HepG2 (cell line): ENCODE data around the gene SLC22A12. TPM values are rescaled to one million over a fixed set of nuclear protein-coding genes. Genes with fewer than 3 reads are reported as not detected.
A peak's percentile ranks its signal among the peaks of the same experiment; 100 is the strongest.

Experiments
- ATAC-seq: fragments of 200-7000 bp; cut with Tn5 transposase; 3 replicates; pipeline ENCODE4 v1.9.1; 2020; ENCODE audit warnings: mild to moderate bottlenecking, moderate library complexity
- BruUV-seq: library from RNA; stranded (reverse); fragments of 400-500 nt; replicated peaks from 2 replicates; lab custom pipeline; 2021; lab: Mats Ljungman, UMichigan
- CTCF ChIA-PET: fragments of 300-600 bp; formaldehyde crosslinking; extraction: SDS; loops from one replicate; lab custom pipeline; 2021; ENCODE audit warnings: low total read pairs, inconsistent platforms, low intra/inter-chr PET ratio; lab: Yijun Ruan, JAX
- POLR2A ChIA-PET: fragments of 350-600 bp; sonication (Branson Sonifier 250); formaldehyde crosslinking; loops from one replicate; lab custom pipeline; 2020; ENCODE audit warnings: antibody characterized with exemption, inconsistent platforms; lab: Yijun Ruan, JAX
- DNase-seq: peaks from one replicate; pipeline ENCODE4 v3.0.0-alpha.2; 2015; ENCODE audit warnings: low spot score
- FAIRE-seq: peaks from 3 replicates; lab custom pipeline; 2011; peaks lifted over from hg19 to GRCh38; lab: Jason Lieb, UNC
- H2AFZ ChIP-seq: one replicate; pipeline ENCODE4 v1.6.1; 2011; ENCODE audit warnings: low read length, inconsistent platforms
- H3K27ac ChIP-seq: fragments of 300-600 bp; 3 replicates; pipeline ENCODE4 v1.8.0; 2011; ENCODE audit warnings: mixed run types, mild to moderate bottlenecking, mixed read lengths, low read length, inconsistent platforms; ENCODE audit not compliant: insufficient read depth; ENCODE audit errors: extremely low read length
- H3K27me3 ChIP-seq, 2 experiments: fragments of 200-600 bp in 1 of 2; 2 replicates in 1 of 2; 3 replicates in 1 of 2; pipeline versions ENCODE4 v1.6.0 to v1.8.0; 2011; ENCODE audit warnings: low read length in 2 of 2, mild to moderate bottlenecking in 2 of 2, moderate library complexity in 2 of 2, inconsistent platforms in 1 of 2; ENCODE audit not compliant: insufficient read depth in 2 of 2, control insufficient read depth in 1 of 2
- H3K36me3 ChIP-seq, 2 experiments: fragments of 200-600 bp in 1 of 2; replicated peaks in 1 of 2; 2 replicates in 1 of 2; 3 replicates in 1 of 2; pipeline versions ENCODE4 v1.5.1 to v1.8.0; 2011; ENCODE audit warnings: low read length in 2 of 2, inconsistent platforms in 1 of 2; ENCODE audit not compliant: insufficient read depth in 2 of 2, control insufficient read depth in 1 of 2
- H3K4me1 ChIP-seq: 2 replicates; pipeline ENCODE4 v1.5.1; 2012; ENCODE audit warnings: low read length, inconsistent platforms; ENCODE audit not compliant: insufficient read depth
- H3K4me2 ChIP-seq: 2 replicates; pipeline ENCODE4 v1.6.0; 2011; ENCODE audit warnings: low read depth, low read length, inconsistent platforms
- H3K4me3 ChIP-seq, 3 experiments: fragments of 200-600 bp in 1 of 3; sonication (generic), shearing (Covaris generic) in 1 of 3; replicated peaks in 1 of 3; 2 replicates each; pipeline ENCODE4 v1.5.1; 2011 to 2016; ENCODE audit warnings: low read length in 3 of 3, inconsistent platforms in 2 of 3, low read depth in 2 of 3, mild to moderate bottlenecking in 2 of 3, control low read depth in 1 of 3, mixed read lengths in 1 of 3; ENCODE audit not compliant: insufficient read depth in 1 of 3
- H3K79me2 ChIP-seq: one replicate; pipeline ENCODE4 v1.6.1; 2011; ENCODE audit warnings: low read length, inconsistent platforms; ENCODE audit not compliant: insufficient read depth
- H3K9ac ChIP-seq: 2 replicates; pipeline ENCODE4 v1.6.0; 2011; ENCODE audit warnings: mild to moderate bottlenecking, low read depth, low read length, inconsistent platforms; ENCODE audit not compliant: insufficient read depth
- H3K9me3 ChIP-seq: 2 replicates; pipeline ENCODE4 v1.5.1; 2012; ENCODE audit warnings: mild to moderate bottlenecking, low read length
- H4K20me1 ChIP-seq: 2 replicates; pipeline ENCODE4 v1.6.0; 2011; ENCODE audit warnings: inconsistent platforms, mild to moderate bottlenecking, low read length, moderate library complexity; ENCODE audit not compliant: insufficient read depth
- AGO1 ChIP-seq: fragments of 200-400 bp; formaldehyde crosslinking; IDR thresholded peaks from 2 replicates; pipeline ENCODE4 v1.6.1; 2017; ENCODE audit warnings: mild to moderate bottlenecking, low read depth, low read length, moderate library complexity; ENCODE audit not compliant: poor library complexity, severe bottlenecking
- CC2D1A ChIP-seq: sonication (generic); formaldehyde crosslinking; IDR thresholded peaks from 2 replicates; pipeline ENCODE4 v1.8.1; 2023; ENCODE audit warnings: mild to moderate bottlenecking, missing genetic modification reagents
- ESRRA ChIP-seq: sonication (generic); formaldehyde crosslinking; IDR thresholded peaks from 2 replicates; pipeline ENCODE4 v1.5.1; 2020; ENCODE audit warnings: mild to moderate bottlenecking, low read depth, missing genetic modification reagents
- HNRNPL ChIP-seq: fragments of 200-400 bp; formaldehyde crosslinking; IDR thresholded peaks from 2 replicates; pipeline ENCODE4 v1.6.1; 2017; ENCODE audit warnings: mild to moderate bottlenecking, low read depth, low read length
- MAFK ChIP-seq, 2 experiments: IDR thresholded peaks in 1 of 2; conservative IDR thresholded peaks in 1 of 2; 2 replicates each; pipeline ENCODE4 v1.6.1; 2011; ENCODE audit warnings: improper control_type of control experiment in 2 of 2, low read length in 2 of 2
- MBD4 ChIP-seq: IDR thresholded peaks from 2 replicates; pipeline ENCODE4 v1.6.1; 2012; ENCODE audit warnings: low read length, inconsistent platforms, borderline replicate concordance
- MXD4 ChIP-seq: IDR thresholded peaks from 2 replicates; pipeline ENCODE4 v1.6.1; 2016; ENCODE audit warnings: mild to moderate bottlenecking, missing biosample characterization, missing genetic modification reagents
- PAWR ChIP-seq: sonication (generic); formaldehyde crosslinking; IDR thresholded peaks from 2 replicates; pipeline ENCODE4 v1.4.0; 2020; ENCODE audit warnings: missing genetic modification reagents, mild to moderate bottlenecking, borderline replicate concordance
- RBFOX2 ChIP-seq: fragments of 200-400 bp; formaldehyde crosslinking; IDR thresholded peaks from 2 replicates; pipeline ENCODE4 v1.6.1; 2017; ENCODE audit warnings: low read depth, mild to moderate bottlenecking, low read length
- ZBTB33 ChIP-seq: sonication (generic); formaldehyde crosslinking; IDR thresholded peaks from 2 replicates; pipeline ENCODE4 v1.4.0; 2020; ENCODE audit warnings: missing genetic modification reagents
- ZBTB38 ChIP-seq: sonication (generic); formaldehyde crosslinking; IDR thresholded peaks from 2 replicates; pipeline ENCODE4 v1.5.1; 2020; ENCODE audit warnings: mild to moderate bottlenecking, missing genetic modification reagents
- ZNF574 ChIP-seq: sonication (generic); formaldehyde crosslinking; IDR thresholded peaks from 2 replicates; pipeline ENCODE4 v1.4.0; 2020; ENCODE audit warnings: missing genetic modification reagents
- ZNF605 ChIP-seq: sonication (generic); formaldehyde crosslinking; IDR thresholded peaks from 2 replicates; pipeline ENCODE4 v1.8.0; 2022; ENCODE audit warnings: mild to moderate bottlenecking, missing genetic modification reagents
- ZNF687 ChIP-seq: sonication (generic); formaldehyde crosslinking; IDR thresholded peaks from 2 replicates; pipeline ENCODE4 v1.5.1; 2020; ENCODE audit warnings: mild to moderate bottlenecking, missing genetic modification reagents, moderate library complexity
- ZNF891 ChIP-seq: sonication (generic); formaldehyde crosslinking; IDR thresholded peaks from 2 replicates; pipeline ENCODE4 v1.5.0; 2020; ENCODE audit warnings: mild to moderate bottlenecking, missing genetic modification reagents
- WGBS: methylation state at CpG from one replicate; pipeline ENCODE4 v1.1.6; 2017; ENCODE audit warnings: low lambda C conversion rate; 5-methylcytosine and 5-hydroxymethylcytosine counted together
- in situ Hi-C: cut with HindIII; loops from 2 replicates; pipeline ENCODE4 v1.10.0; 2017; ENCODE audit warnings: low pct_unique_long_range_greater_than_20kb; ENCODE audit not compliant: extremely low pct_ligation_motif_present
- intact Hi-C: fragments of 100-400 bp; cut with micrococcal nuclease; formaldehyde crosslinking; loops from one replicate; pipeline ENCODE4 v1.10.0; 2022; ENCODE audit not compliant: unreplicated experiment
- polyA plus RNA-seq, 8 experiments: library from polyadenylated mRNA; depleted of rRNA in 3 of 8; stranded (reverse) in 7 of 8; unstranded in 1 of 8; fragments of >200 nt; fragmentation: Illumina TruSeq in 4 of 8; extraction: Trizol in 4 of 8; gene quantifications; 2 replicates each; pipeline versions ENCODE4 v1.2.1 to v1.2.3, GENCODE V29; 2011 to 2016; ENCODE audit warnings: low read depth in 4 of 8, missing spikeins in 1 of 8, mixed read lengths in 1 of 8; ENCODE audit not compliant: insufficient read depth in 1 of 8
- total RNA-seq, 5 experiments: library from RNA; depleted of rRNA; stranded (reverse); fragments of >200 nt; fragmentation: Illumina TruSeq; extraction: Trizol; gene quantifications; 2 replicates each; pipeline ENCODE4 v1.2.3, GENCODE V29; 2016; ENCODE audit warnings: low read depth in 1 of 5

The SLC22A12 gene
- total and polyA plus RNA-seq, 2 of the 13 experiments (the other 11 are each of a cell fraction or from before 2014, with no cell fraction given), result not detected

- 0 out of 2 replicates have a peak, but pooled peaks cover 3% of the 10 kb centered on the region for H3K9me3 ChIP-seq
- no peaks in the 10 kb centered on the region for H3K36me3 ChIP-seq
- no peak for ATAC-seq
- H4K20me1 ChIP-seq, result no peaks in the 10 kb centered on the region
- whole genome bisulfite sequencing, result 71% methylated on average over 17 of the region's 26 CpGs
- POLR2A ChIA-PET, result no interaction called here
- H3K9ac ChIP-seq, result no peak overlapping the region
- H3K4me1 ChIP-seq, result peaks cover 55% of the 10 kb centered on the region
- H3K27me3 ChIP-seq, result peaks cover 0 to 10% of the 10 kb centered on the region in 2 experiments; a peak in 2 of 5 replicates
- intact Hi-C loops, result no loop called here
- CTCF ChIA-PET, result no interaction called here
- FAIRE-seq, result no peak
- no peak for DNase-seq
- no peaks in the 10 kb centered on the region for H3K79me2 ChIP-seq
- in situ Hi-C loops, result no loop called here
- H3K4me3 ChIP-seq, result peak overlapping the region; percentile 43 to 62 (median 45); a peak in 4 of 6 replicates
- H2AFZ ChIP-seq, result no peak overlapping the region
- BruUV-seq, result no TSS peak
- H3K4me2 ChIP-seq, result peak overlapping the region; percentile 68
- peak overlapping the region; percentile 50 for H3K27ac ChIP-seq
- TF ChIP-seq ESRRA (no peak), MAFK (conservative IDR thresholded peaks at IDR 0.05 in 1 of 2, IDR thresholded peaks at IDR 0.05 in 1 of 2; ENCODE audit: low read length in 2 of 2) (no peak), MBD4 (no peak), ZBTB33 (CRISPR knock-in tag) (peak; percentile 93), CC2D1A (CRISPR knock-in tag) (no peak), RBFOX2 (0 out of 2 replicates have a peak, but pooled peaks have one; percentile 25), ZNF605 (CRISPR knock-in tag) (0 out of 2 replicates have a peak, but pooled peaks have one; percentile 16), PAWR (CRISPR knock-in tag) (no peak), AGO1 (no peak), MXD4 (CRISPR knock-in tag) (no peak), ZNF891 (no peak), HNRNPL (no peak), ZNF574 (CRISPR knock-in tag) (no peak), ZBTB38 (CRISPR knock-in tag) (0 out of 2 replicates have a peak, but pooled peaks have one; percentile 46), ZNF687 (CRISPR knock-in tag) (peak; percentile 65)
Measured at GRCh38 chr11:64556044-64556720, 34.8 kb upstream of the SLC22A12 start.
